Measurements from ENCODE around the gene SLC49A4.

GRCh38 chr3:122930063-122930997 lies 135.5 kb downstream of the SLC49A4 start:
- TF ChIP-seq SP1 (IDR thresholded peaks at IDR 0.05; ENCODE audit: low read depth) (no peak), REST (IDR thresholded peaks at IDR 0.05; ENCODE audit: low read depth) (no peak), EZH2 (IDR thresholded peaks at IDR 0.05) (no peak), RAD21 (IDR thresholded peaks at IDR 0.05; ENCODE audit: low read depth) (no peak), ZBTB33 (IDR thresholded peaks at IDR 0.05; ENCODE audit: extremely low read depth, insufficient replicate concordance, low read length) (no peak), ATF3 (IDR thresholded peaks at IDR 0.05) (no peak), POLR2A (IDR thresholded peaks at IDR 0.05; ENCODE audit: borderline replicate concordance, extremely low read depth, insufficient read depth, insufficient read length) (no peak), CTCF (IDR thresholded peaks at IDR 0.05 in 2 of 3, conservative IDR thresholded peaks at IDR 0.05 in 1 of 3; ENCODE audit: borderline replicate concordance in 1 of 3, insufficient read depth in 1 of 3, low read depth in 2 of 3, low read length in 2 of 3) (no peak), ELF1 (IDR thresholded peaks at IDR 0.05; ENCODE audit: borderline replicate concordance, low read depth) (no peak), POLR2AphosphoS5 (IDR thresholded peaks at IDR 0.05; ENCODE audit: low read depth, low read length) (no peak)
